Transverse colon (tissue), 4 donors: ENCODE measurements around the gene RRAGD.
"Not testable (repeated sequence)": the region's sequence is repeated elsewhere in the genome, so short reads cannot be mapped to it uniquely, and the experiment has no call there.

Experiments used
- CTCF ChIP-seq, 5 experiments: fragments of 200-600 bp in 3 of 5; fragments of 450-650 bp in 2 of 5; sonication (generic) in 3 of 5; IDR thresholded peaks; 1 replicate in 2 of 5; 2 replicates in 3 of 5; pipeline ENCODE4 v1.5.1; 2016 to 2017; ENCODE audit warnings: antibody characterized with exemption in 5 of 5, inconsistent platforms in 3 of 5, mild to moderate bottlenecking in 2 of 5, moderate library complexity in 1 of 5
- POLR2A ChIP-seq: fragments of 450-650 bp; IDR thresholded peaks from one replicate; pipeline ENCODE4 v1.6.1; 2016; ENCODE audit warnings: antibody characterized with exemption, mild to moderate bottlenecking, moderate library complexity
- POLR2AphosphoS5 ChIP-seq, 3 donors: sonication (generic); formaldehyde crosslinking; IDR thresholded peaks; one replicate each; pipeline ENCODE4 v1.6.1; 2016; ENCODE audit warnings: antibody characterized with exemption in 3 of 3

DNA sequence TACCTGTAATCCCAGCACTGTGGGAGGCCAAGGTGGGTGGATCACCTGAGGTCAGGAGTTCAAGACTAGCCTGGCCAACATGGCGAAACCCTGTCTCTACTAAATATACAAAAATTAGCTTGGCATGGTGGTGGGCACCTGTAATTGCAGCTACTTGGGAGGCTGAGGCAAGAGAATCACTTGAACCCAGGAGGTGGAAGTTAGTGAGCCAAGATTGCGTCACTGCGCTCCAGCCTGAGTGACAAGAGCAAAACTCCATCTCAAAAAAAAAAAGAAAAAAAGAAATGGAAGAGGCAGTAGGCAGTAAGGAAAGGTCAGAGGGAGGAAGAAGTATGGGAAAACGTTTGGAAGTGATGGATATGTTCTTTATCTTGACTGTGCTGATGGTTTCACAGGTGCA, 14.2 kb downstream of the RRAGD start:
- not testable (repeated sequence) for TF ChIP-seq POLR2AphosphoS5 (IDR thresholded peaks at IDR 0.05); POLR2A; CTCF (IDR thresholded peaks at IDR 0.05)
